ENCODE results near the gene RBX1. TPM values are rescaled to one million over a fixed set of nuclear protein-coding genes. Genes with fewer than 3 reads are reported as not detected.

Gene RBX1
- 30.8 and 35.8 TPM in 2 replicates for total RNA-seq

GRCh38 chr22:40950962-40951794, at the start of gene RBX1:
Gene RBX1 (plus strand): TSS chr22:40951378. CDS start chr22:40951399, 21 bp downstream.

Small RNAs within 50 kb of the gene (small RNA-seq; reads per million reads assigned to genes)
- not detected for gene RF00017
- gene RNU6-379P, result not detected

Other genes starting within 250 kb of the RBX1 start
- gene SLC25A17, start 132.0 kb upstream of the RBX1 start, total RNA-seq, result 17.0 and 19.8 TPM in 2 replicates
- gene ST13, start 94.7 kb upstream of the RBX1 start, total RNA-seq, result 194 and 195 TPM in 2 replicates
- 11.2 and 15.1 TPM in 2 replicates for gene XPNPEP3, start 94.2 kb upstream of the RBX1 start, total RNA-seq
- not detected in 2 replicates for gene DNAJB7, start 89.3 kb upstream of the RBX1 start, total RNA-seq
- 71.0 and 104 TPM in 2 replicates for gene EP300, start 141.2 kb downstream of the RBX1 start, total RNA-seq